Measurements from ENCODE around the gene SEMA3A. TPM values are rescaled to one million over a fixed set of nuclear protein-coding genes. Genes with fewer than 3 reads are reported as not detected.

The SEMA3A gene
- total RNA-seq, 3 donors from 2014 or later = 4.5 to 76.7 (median 9.7) TPM

DNA sequence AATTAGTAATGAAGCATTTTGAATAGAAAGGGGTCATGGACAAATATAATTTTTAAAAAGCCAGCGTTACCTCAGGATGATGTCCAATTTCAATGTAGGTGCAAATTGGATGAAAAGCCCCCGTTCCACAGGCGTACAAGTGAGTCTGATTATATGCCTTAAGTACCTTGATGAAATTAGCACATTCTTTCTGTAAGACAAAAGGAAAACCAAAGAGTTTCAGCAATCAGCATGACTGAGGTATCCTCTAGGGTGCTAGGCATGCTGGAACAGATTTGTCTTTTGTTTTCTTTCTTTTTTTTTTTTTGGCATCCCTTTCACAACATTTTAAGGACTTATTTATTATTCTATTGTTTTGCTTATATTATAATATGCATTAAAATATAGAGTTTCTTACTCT lies 84.2 kb downstream of the SEMA3A start:
- Histone ChIP-seq H3K4me1 (ENCODE audit: low read depth) (no peaks in the 10 kb centered on the region), H3K36me3 (ENCODE audit: low read depth) (no peaks in the 10 kb centered on the region), H3K9me3 (no peaks in the 10 kb centered on the region), H3K4me3 (no peak overlapping the region)
- DNase-seq = no peak
- ATAC-seq = no peak
- intact Hi-C loops (cut with DNase I, micrococcal nuclease) = no loop called here
- no peak for TF ChIP-seq CTCF (IDR thresholded peaks at IDR 0.05)

GRCh38 chr7:84108787-84109186 lies 85.8 kb downstream of the SEMA3A start:
- Histone ChIP-seq H3K4me3 (no peak overlapping the region), H3K36me3 (ENCODE audit: low read depth) (no peaks in the 10 kb centered on the region), H3K4me1 (ENCODE audit: low read depth) (no peaks in the 10 kb centered on the region), H3K9me3 (no peaks in the 10 kb centered on the region)
- intact Hi-C loops (cut with DNase I, micrococcal nuclease) = no loop called here
- no peak for DNase-seq
- no peak for ATAC-seq
- TF ChIP-seq CTCF (IDR thresholded peaks at IDR 0.05) = no peak

GRCh38 chr7:84108119-84108518 lies 86.5 kb downstream of the SEMA3A start:
- intact Hi-C loops (cut with DNase I, micrococcal nuclease) = no loop called here
- Histone ChIP-seq H3K9me3 (no peaks in the 10 kb centered on the region), H3K4me3 (no peak overlapping the region), H3K36me3 (ENCODE audit: low read depth) (no peaks in the 10 kb centered on the region), H3K4me1 (ENCODE audit: low read depth) (no peaks in the 10 kb centered on the region)
- no peak for DNase-seq
- no peak for TF ChIP-seq CTCF (IDR thresholded peaks at IDR 0.05)
- ATAC-seq = no peak

- no peak for ATAC-seq
- DNase-seq = no peak
- intact Hi-C loops (cut with DNase I, micrococcal nuclease) = no loop called here
- Histone ChIP-seq H3K36me3 (ENCODE audit: low read depth) (no peaks in the 10 kb centered on the region), H3K4me1 (ENCODE audit: low read depth) (no peaks in the 10 kb centered on the region), H3K9me3 (no peaks in the 10 kb centered on the region), H3K4me3 (no peak overlapping the region)
- TF ChIP-seq CTCF (IDR thresholded peaks at IDR 0.05) = no peak
Measured at GRCh38 chr7:84107259-84107658, 87.3 kb downstream of the SEMA3A start.

DNA sequence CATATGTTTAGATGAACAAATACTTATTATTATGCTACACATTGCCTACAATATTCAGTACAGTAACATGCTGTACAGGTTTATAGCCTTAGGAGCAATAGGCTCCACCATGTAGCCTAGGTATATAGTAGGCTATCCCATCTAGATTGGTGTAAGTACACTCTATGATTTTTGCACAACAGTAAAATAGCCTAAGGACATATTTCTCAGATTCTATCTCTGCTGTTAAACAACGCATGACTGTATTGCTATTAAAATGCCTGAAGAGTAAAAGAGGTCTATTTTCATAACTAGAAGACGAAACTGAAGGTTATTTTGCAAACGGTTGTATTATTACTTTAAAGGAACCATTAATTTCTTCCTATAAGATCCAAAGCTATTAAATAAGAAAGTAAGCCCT lies 88.3 kb downstream of the SEMA3A start:
- H3K9me3 ChIP-seq = no peaks in the 10 kb centered on the region
- TF ChIP-seq CTCF (IDR thresholded peaks at IDR 0.05) = no peak
- H3K4me1 ChIP-seq (ENCODE audit: low read depth) = no peaks in the 10 kb centered on the region
- no peaks in the 10 kb centered on the region for H3K36me3 ChIP-seq (ENCODE audit: low read depth)
- intact Hi-C loops (cut with DNase I, micrococcal nuclease) = no loop called here
- ATAC-seq = no peak
- DNase-seq = no peak
- no peak overlapping the region for H3K4me3 ChIP-seq

- ATAC-seq (no peak), DNase-seq (no peak)
- no peak for TF ChIP-seq CTCF (IDR thresholded peaks at IDR 0.05)
- Histone ChIP-seq H3K9me3 (no peaks in the 10 kb centered on the region), H3K36me3 (ENCODE audit: low read depth) (no peaks in the 10 kb centered on the region), H3K4me3 (no peak overlapping the region), H3K4me1 (ENCODE audit: low read depth) (no peaks in the 10 kb centered on the region)
- intact Hi-C loops (cut with DNase I, micrococcal nuclease) = no loop called here
Measured at GRCh38 chr7:84105586-84105985, 89.0 kb downstream of the SEMA3A start.

Data from mucosa of descending colon (tissue), 3 donors.